A549 (cell line): Measurements from ENCODE around the gene SCFD1.

Source experiments
- ESRRA ChIP-seq: fragments of 150-350 bp; IDR thresholded peaks from 2 replicates; pipeline ENCODE4 v1.6.1; 2014; ENCODE audit warnings: mild to moderate bottlenecking, low read length, borderline replicate concordance
- NFE2L2 ChIP-seq: fragments of 150-350 bp; conservative IDR thresholded peaks from 2 replicates; pipeline ENCODE4 v1.6.1; 2014; ENCODE audit warnings: low read length

GRCh38 chr14:30597504-30597903 lies 24.6 kb upstream of the SCFD1 start:
- TF ChIP-seq NFE2L2 = no peak
- no peak for TF ChIP-seq ESRRA
